ENCODE measurements around the gene ERC2.

The ERC2 gene

GRCh38 chr3:56366641-56367162, 101.6 kb downstream of the ERC2 start:
- no peak for DNase-seq (ENCODE audit: low read depth in 3 of 3)

- no peak for DNase-seq (ENCODE audit: low read depth in 3 of 3)
Measured at GRCh38 chr3:56365905-56366640, 102.2 kb downstream of the ERC2 start.

- no peak for DNase-seq (ENCODE audit: low read depth in 3 of 3)
Measured at GRCh38 chr3:56364665-56365064, 103.6 kb downstream of the ERC2 start.

GRCh38 chr3:56363720-56364119, 104.5 kb downstream of the ERC2 start:
- no peak for DNase-seq (ENCODE audit: low read depth in 3 of 3)

- no peak for DNase-seq (ENCODE audit: low read depth in 3 of 3)
Measured at GRCh38 chr3:56361731-56362130, 106.5 kb downstream of the ERC2 start.

- DNase-seq (ENCODE audit: low read depth in 3 of 3): no peak
Measured at GRCh38 chr3:56357266-56357665, 111.0 kb downstream of the ERC2 start.

GRCh38 chr3:56356808-56357207, 111.5 kb downstream of the ERC2 start:
- no peak for DNase-seq (ENCODE audit: low read depth in 3 of 3)

GRCh38 chr3:56355570-56356185, 112.6 kb downstream of the ERC2 start:
- no peak for DNase-seq (ENCODE audit: low read depth in 3 of 3)

- no peak for DNase-seq (ENCODE audit: low read depth in 3 of 3)
Measured at GRCh38 chr3:56351537-56351936, 116.7 kb downstream of the ERC2 start.

- peak; percentile 6 to 49 (median 16) for DNase-seq (ENCODE audit: low read depth in 3 of 3)
Measured at GRCh38 chr3:56347219-56347871, 120.9 kb downstream of the ERC2 start.

- no peak for DNase-seq (ENCODE audit: low read depth in 3 of 3)
Measured at GRCh38 chr3:56342475-56342874, 125.8 kb downstream of the ERC2 start.

GRCh38 chr3:56339671-56340070, 128.6 kb downstream of the ERC2 start:
- DNase-seq (ENCODE audit: low read depth in 3 of 3): no peak

- no peak for DNase-seq (ENCODE audit: low read depth in 3 of 3)
Measured at GRCh38 chr3:56339244-56339643, 129.0 kb downstream of the ERC2 start.

- no peak for DNase-seq (ENCODE audit: low read depth in 3 of 3)
Measured at GRCh38 chr3:56336023-56336422, 132.2 kb downstream of the ERC2 start.

- no peak for DNase-seq (ENCODE audit: low read depth in 3 of 3)
Measured at GRCh38 chr3:56324473-56324872, 143.8 kb downstream of the ERC2 start.

- DNase-seq (ENCODE audit: low read depth in 3 of 3): no peak
Measured at GRCh38 chr3:56323986-56324420, 144.3 kb downstream of the ERC2 start.

- no peak for DNase-seq (ENCODE audit: low read depth in 3 of 3)
Measured at GRCh38 chr3:56322862-56323261, 145.4 kb downstream of the ERC2 start.

GRCh38 chr3:56321892-56322291, 146.4 kb downstream of the ERC2 start:
- DNase-seq (ENCODE audit: low read depth in 3 of 3): no peak

- no peak for DNase-seq (ENCODE audit: low read depth in 3 of 3)
Measured at GRCh38 chr3:56321383-56321782, 146.9 kb downstream of the ERC2 start.

- no peak for DNase-seq (ENCODE audit: low read depth in 3 of 3)
Measured at GRCh38 chr3:56320883-56321282, 147.4 kb downstream of the ERC2 start.

GRCh38 chr3:56318891-56319290, 149.4 kb downstream of the ERC2 start:
- no peak for DNase-seq (ENCODE audit: low read depth in 3 of 3)

- no peak for DNase-seq (ENCODE audit: low read depth in 3 of 3)
Measured at GRCh38 chr3:56316944-56317343, 151.3 kb downstream of the ERC2 start.

GRCh38 chr3:56314842-56315241, 153.4 kb downstream of the ERC2 start:
- DNase-seq (ENCODE audit: low read depth in 3 of 3): no peak

All from stimulated activated CD4-positive, alpha-beta T cell treated with anti-CD3 and anti-CD28 coated beads, TNF-alpha, amount 100 ng/mL, for 48 hours (primary cell).